ENCODE measurements around the gene C6orf62. TPM values are rescaled to one million over a fixed set of nuclear protein-coding genes. Genes with fewer than 3 reads are reported as not detected.

C6orf62 gene
- total RNA-seq, result 123 and 200 TPM in 2 replicates

GRCh38 chr6:24719125-24719971, at the start of gene C6orf62:
TSS of gene C6orf62 (minus strand) at chr6:24719154. CDS start at chr6:24718668, 486 bp downstream.

GRCh38 chr6:24666641-24667377, 52.1 kb downstream of the C6orf62 start, which contains the start of the genes ACOT13 and TDP2:
TSS of gene ACOT13 (plus strand) at chr6:24667077. CDS start at chr6:24667264, 187 bp downstream.
TSS of gene TDP2 (minus strand) at chr6:24666899. CDS start at chr6:24666862, 37 bp downstream.

Other genes with a start within 250 kb of the C6orf62 start
- gene GPLD1, start 229.6 kb downstream of the C6orf62 start, total RNA-seq, result 0.19 and 0.33 TPM in 2 replicates
- gene ALDH5A1, start 224.2 kb downstream of the C6orf62 start, total RNA-seq, result 0.48 and 0.98 TPM in 2 replicates
- gene KIAA0319, start 73.0 kb downstream of the C6orf62 start, total RNA-seq, result under 0.01 TPM in 1 of 2 replicates, not detected in the other
- 17.6 and 23.8 TPM in 2 replicates for gene TDP2, start 52.3 kb downstream of the C6orf62 start, total RNA-seq
- gene ACOT13, start 52.1 kb downstream of the C6orf62 start, total RNA-seq, result 5.2 and 5.8 TPM in 2 replicates
- gene GMNN, start 55.8 kb upstream of the C6orf62 start, total RNA-seq, result 14.0 and 28.7 TPM in 2 replicates
- gene ARMH2, start 79.8 kb upstream of the C6orf62 start, total RNA-seq, result not detected in 2 replicates
- gene RIPOR2, start 216.8 kb upstream of the C6orf62 start, total RNA-seq, result under 0.01 and 0.10 TPM in 2 replicates

Measured in vein endothelial cell (primary cell).